Adipose tissue (tissue), 3 donors: ENCODE data around the gene LGI2. TPM values are rescaled to one million over a fixed set of nuclear protein-coding genes. Genes with fewer than 3 reads are reported as not detected.
"Not testable (repeated sequence)": the region's sequence is repeated elsewhere in the genome, so short reads cannot be mapped to it uniquely, and the experiment has no call there.

Source experiments
- H3K27ac ChIP-seq: one replicate; pipeline ENCODE4 v1.5.1; 2013; ENCODE audit warnings: low read depth, low read length
- WGBS, 3 donors: extraction: QIAGEN DNeasy Blood & Tissue Kit; methylation state at CpG; one replicate each; pipeline ENCODE4 v1.1.7; 2013; 5-methylcytosine and 5-hydroxymethylcytosine counted together
- polyA plus RNA-seq, 3 donors: library from polyadenylated mRNA; stranded (reverse); fragments of 200-250 nt; gene quantifications; one replicate each; pipeline ENCODE4 v1.2.3, GENCODE V29; 2013
- donor health status: healthy with polysubstance abuse.
- donor health status: Bipolar disorder and iron deficiency.
- donor health status: healthy.

Gene LGI2
- 1 to 10 TPM in 2 of 3 donors, under 1 TPM in 1; 0.98 to 2.4 (median 1.9) TPM for polyA plus RNA-seq

DNA sequence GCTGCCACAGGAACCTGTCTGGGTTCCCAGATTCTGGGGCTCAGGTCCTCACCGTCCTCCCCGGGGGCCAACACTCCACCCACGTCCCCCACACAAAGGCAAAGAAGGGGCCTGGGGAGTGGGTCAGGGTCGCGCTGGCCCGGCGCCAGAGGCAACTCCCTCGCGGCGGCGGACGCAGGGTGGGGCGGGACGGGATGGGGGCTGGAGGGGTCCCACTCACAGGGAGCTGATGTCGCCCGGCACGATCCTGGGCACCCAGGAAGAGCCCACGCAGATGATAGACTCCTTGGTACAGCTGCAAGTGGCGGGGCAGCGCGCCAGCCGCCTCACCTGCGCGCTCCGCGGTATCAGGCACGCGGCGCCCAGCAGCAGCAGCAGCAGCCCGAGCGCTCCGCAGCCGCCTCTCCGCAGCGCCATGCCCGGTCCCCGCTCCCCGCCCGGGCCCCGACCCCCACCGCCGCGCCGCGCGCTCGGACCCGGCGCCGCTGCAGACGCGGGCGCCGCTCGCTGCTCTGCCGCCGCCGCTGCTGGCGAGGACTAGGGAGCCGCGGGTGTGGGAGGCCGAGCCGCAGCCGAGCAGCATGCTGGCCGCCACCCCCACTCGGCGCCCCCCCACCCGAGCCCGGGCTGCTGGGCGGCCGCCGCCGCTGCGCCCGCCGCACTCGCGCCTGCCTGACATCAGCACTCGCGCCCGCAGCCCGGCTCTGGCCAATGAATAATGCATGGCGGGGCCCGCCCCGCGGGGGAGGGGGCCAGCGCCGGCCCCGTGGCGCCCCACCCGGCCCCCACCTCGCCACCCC lies at the start of gene LGI2:
Gene LGI2, minus strand, starts transcription at position 670 of the 800 bp plus-strand sequence. Its CDS starts 253 bp downstream, at position 417.
- 1% methylated on average over 70 to 92 of the region's 92 CpGs for WGBS, 3 donors
- H3K27ac ChIP-seq, result no peak within 1 kb of the TSS

DNA sequence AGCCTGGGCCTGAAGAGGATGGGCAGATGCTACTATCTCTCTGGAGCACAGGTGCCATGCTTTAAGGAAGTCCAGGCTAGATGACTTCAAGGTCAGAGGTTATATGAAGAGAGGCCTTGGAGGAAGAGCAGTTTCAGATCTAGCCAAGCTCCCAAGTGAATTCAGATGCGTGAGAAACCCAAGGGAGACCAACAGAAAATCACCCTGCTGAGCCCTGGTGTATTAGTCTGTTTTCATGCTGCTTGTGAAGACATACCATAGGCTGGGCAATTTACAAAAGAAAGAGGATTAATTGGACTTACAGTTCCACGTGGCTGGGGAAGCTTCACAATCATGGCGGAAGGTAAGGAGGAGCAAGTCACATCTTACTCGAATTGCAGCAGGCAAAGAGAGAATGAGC lies 47.8 kb upstream of the LGI2 start:
- 91 to 92% (median 91%) methylated on average over 4 of the region's 4 CpGs for WGBS, 3 donors
- H3K27ac ChIP-seq, result no peak overlapping the region

DNA sequence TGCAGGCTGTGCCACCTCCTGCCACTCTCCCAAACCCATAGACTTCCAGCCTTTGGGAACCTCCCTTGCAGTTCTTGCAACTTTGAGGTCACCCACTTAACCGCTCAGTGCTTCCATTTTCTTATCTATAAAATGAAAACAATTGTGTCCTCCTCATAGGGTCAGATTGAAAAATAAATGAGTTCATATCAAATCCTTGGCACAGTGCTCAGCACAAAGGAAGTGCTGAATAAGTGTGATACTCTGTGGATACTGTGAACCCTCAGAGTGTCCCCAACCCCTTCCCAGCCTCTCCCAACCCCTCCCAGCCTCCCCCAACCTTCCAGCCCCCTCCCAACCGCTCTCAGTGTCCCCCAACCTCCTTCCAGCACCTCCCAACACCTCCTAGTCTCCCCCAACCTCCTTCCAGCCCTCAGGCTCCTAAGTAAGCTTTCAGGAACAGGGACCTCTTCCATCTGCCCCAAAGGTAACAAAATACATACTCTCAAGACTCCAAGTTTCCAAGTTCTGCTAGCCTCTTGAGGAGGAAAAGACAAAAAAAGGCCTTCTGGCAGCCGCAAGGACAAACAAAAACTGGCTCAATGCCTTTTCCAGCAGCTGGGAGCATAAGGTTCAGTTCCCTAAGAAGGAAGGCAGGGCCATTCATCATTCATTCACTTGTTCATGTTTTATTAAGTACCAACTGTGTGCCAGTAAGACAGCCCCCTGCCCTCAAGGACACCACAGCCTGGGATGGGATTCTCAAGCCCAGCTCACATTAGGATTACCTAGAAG lies 46.1 kb upstream of the LGI2 start:
- 32 to 77% (median 63%) methylated on average over 3 of the region's 3 CpGs for WGBS, 3 donors
- H3K27ac ChIP-seq, result no peak overlapping the region

DNA sequence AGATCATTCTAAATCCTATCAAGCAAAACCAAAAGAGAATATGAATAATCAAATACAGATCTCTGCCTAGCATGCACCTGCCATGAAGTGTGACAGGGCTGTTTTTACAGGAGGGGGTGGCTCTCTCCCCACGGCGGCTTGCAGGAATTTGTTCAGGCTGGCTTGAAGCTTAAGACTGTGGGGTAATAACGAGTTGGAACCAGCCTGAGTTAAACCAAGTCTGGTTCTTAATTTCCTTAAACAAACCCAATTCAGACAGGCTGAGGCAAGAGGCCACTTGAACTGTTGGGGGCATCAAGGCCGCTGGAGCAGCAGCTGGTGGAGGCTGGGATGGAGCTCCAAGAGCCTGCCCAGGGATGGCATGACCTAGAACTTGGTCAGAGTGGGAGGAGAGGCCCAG lies 45.1 kb upstream of the LGI2 start:
- no peak overlapping the region for H3K27ac ChIP-seq
- 43 to 91% (median 79%) methylated on average over 4 of the region's 4 CpGs for WGBS, 3 donors

DNA sequence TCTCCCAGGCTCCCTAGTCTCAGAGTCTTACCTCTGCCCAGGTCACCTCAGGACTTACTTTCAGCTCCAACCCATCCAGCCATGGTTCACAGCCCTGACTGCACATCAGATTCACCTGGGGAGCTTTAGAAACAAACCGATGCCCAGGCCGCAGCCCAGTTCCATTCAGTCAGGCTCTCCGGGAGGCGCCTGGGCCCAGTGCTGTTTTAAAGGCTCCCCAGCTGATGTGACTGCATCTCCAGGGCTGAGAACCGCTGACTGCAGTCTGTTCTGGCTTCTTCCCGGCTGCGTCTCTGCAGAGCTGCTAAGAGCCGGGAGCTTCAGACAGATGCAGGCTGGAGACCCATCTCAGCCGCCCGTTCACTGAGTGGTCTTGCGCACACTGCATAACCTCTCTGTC lies 44.4 kb upstream of the LGI2 start:
- H3K27ac ChIP-seq, result no peak overlapping the region
- WGBS, 3 donors, result 54 to 94% (median 91%) methylated on average over 11 of the region's 11 CpGs

DNA sequence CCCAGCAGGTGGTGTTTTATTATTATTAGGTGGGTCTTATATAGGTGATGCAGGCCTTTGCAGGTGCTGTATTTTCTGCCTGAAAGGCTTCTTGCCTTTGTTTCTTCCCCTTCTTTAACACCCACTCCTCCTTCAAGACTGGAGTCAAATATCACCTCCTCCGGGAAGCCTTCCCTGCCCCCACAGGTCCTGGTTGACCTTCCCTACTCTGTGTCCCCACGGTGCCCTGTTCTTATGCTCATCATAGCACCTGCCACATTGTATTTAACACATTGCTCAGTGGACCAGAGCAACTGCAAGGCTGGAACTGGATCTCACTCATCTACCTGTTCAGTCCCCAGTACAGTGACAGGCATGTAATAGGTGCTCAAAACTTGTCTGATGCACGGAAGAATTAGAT lies 39.8 kb upstream of the LGI2 start:
- H3K27ac ChIP-seq, result no peak overlapping the region

GRCh38 chr4:25069014-25069413 lies 38.3 kb upstream of the LGI2 start:
- WGBS, 3 donors, result 53 to 92% (median 90%) methylated on average over 3 of the region's 3 CpGs
- H3K27ac ChIP-seq, result no peak overlapping the region

More for the DNA sequence above, 39.8 kb upstream of the LGI2 start:
- WGBS, 3 donors, result 74 to 92% (median 85%) methylated on average over 3 of the region's 3 CpGs

DNA sequence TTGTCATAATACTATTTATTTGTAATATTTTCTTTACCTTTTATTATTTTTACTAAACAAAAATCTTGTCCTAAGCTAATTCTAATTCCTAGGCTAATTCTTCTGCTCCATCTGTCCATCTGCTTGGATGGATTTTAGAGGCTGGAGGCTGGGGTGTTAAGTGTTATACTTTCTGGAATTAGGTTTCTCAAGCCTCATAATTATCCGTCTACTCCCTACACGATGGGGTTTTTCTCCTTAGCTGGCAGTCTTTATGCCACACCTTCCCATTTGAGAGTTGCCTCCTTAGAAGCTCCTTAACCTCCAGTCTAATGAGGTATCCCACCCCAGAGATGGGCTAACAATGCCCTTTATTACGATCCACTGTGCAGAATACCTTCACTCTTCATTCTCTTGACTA lies 37.6 kb upstream of the LGI2 start:
- WGBS, 3 donors, result 87 to 90% (median 88%) methylated on average over 3 of the region's 3 CpGs
- H3K27ac ChIP-seq, result no peak overlapping the region

DNA sequence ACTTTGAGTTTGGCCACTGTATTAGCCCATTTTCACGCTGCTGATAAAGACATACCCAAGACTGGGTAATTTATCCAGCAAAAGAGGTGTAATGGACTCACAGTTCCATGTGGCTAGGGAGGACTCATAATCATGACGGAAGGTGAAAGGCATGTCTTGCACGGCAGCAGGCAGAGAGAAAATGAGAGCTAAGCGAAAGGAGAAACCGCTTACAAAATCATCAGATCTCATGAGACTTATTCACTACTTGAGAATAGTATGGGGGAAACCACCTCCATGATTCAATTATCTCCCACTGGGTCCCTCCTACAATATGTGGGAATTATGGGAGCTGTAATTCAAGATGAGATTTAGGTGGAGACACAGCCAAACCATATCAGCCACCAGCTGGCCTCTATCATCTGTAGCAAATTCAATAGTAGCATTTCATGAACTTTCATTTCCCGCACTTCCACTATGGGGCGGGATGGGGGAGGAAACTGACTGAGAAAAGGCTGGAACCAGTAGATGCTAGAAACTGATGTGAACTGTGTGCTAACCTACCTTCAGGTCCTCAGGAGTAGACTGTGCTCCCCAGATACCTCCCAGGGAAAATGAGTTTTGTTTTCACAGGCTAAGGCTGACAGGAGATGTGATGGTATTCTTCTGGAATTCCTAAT lies 35.3 kb upstream of the LGI2 start:
- 70 to 91% (median 72%) methylated on average over 7 of the region's 7 CpGs for WGBS, 3 donors
- H3K27ac ChIP-seq, result no peak overlapping the region

DNA sequence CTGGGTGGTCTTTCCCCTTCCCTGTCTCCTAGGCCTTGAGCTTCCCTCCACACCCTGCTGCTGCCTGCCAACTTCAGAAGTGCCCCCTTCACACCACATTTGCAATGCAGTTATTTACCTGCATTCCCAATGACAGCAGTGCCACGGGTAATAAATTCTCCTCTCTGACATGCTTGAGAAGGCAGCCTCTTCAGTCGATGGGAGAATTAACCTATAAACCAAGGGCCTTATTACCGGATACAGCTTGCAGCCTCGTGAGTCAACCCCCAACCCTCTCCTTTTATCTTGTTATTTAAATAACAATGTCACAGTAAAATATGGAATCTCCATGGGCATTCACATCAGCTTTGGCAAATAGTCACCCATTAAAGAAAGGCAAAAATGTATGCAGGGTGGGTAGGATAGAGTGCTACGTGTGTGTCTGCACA lies 34.7 kb upstream of the LGI2 start:
- 43 to 55% (median 52%) methylated on average over 5 of the region's 5 CpGs for WGBS, 3 donors
- H3K27ac ChIP-seq, result no peak overlapping the region

GRCh38 chr4:25064447-25064846 lies 33.7 kb upstream of the LGI2 start:
- not testable (repeated sequence) for H3K27ac ChIP-seq
- 92 to 100% (median 96%) methylated on average over 1 of the region's 1 CpG for WGBS, 3 donors

DNA sequence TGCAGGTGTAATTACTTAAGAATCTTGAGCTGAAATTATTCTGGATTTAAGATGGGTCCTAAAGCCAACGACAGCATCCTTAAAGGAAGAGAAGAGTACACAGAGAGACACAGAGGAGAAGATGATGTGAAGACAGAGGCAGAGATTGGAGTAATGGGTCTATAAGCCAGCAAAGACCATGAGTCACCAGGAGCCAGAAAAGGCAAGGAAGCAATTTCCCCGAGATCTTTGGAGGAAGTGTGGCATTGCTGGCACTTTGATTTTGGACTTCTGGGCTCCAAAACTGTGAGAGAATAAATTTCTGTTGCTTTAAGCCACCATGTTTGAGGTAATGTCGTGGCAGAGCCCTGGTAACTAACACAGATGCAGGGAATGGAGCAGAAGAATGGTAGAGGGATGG lies 32.4 kb upstream of the LGI2 start:
- H3K27ac ChIP-seq, result no peak overlapping the region
- 68 to 77% (median 74%) methylated on average over 3 of the region's 3 CpGs for WGBS, 3 donors

GRCh38 chr4:25062098-25062497 lies 31.4 kb upstream of the LGI2 start:
- whole genome bisulfite sequencing, 3 donors, result 97 to 100% (median 100%) methylated on average over 1 of the region's 1 CpG
- H3K27ac ChIP-seq, result no peak overlapping the region

DNA sequence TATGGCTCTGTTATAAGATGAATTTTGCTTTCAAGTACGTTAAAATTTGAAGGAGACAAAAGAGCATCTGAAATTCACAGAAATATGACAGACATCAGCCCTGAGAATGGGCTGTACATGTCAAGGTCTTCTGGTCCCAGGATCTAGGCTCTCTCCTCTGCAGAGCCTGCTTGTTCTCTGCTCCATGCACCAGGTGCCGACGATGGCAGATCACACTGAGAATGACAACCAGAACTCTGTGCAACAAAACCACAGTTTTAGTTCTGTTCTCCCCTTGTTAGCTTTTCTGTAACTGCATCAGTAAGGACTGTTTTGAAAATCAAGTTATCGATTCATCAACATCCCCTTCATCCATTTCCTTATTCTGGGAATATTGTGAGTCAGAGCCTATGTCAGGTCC lies 30.9 kb upstream of the LGI2 start:
- no peak overlapping the region for H3K27ac ChIP-seq
- 91 to 95% (median 92%) methylated on average over 4 of the region's 4 CpGs for WGBS, 3 donors

- WGBS, 3 donors, result 72 to 85% (median 81%) methylated on average over 5 of the region's 5 CpGs
These were observed 30.2 kb upstream of the LGI2 start for GRCh38 chr4:25060963-25061340.

GRCh38 chr4:25060241-25060962 lies 29.7 kb upstream of the LGI2 start:
- WGBS, 3 donors, result 53 to 73% (median 71%) methylated on average over 8 of the region's 8 CpGs
- H3K27ac ChIP-seq, result no peak overlapping the region

More at GRCh38 chr4:25060963-25061340, 30.2 kb upstream of the LGI2 start:
- no peak overlapping the region for H3K27ac ChIP-seq

- no peak overlapping the region for H3K27ac ChIP-seq
- 88 to 94% (median 90%) methylated on average over 2 of the region's 2 CpGs for WGBS, 3 donors
These were observed 29.0 kb upstream of the LGI2 start for GRCh38 chr4:25059791-25060190.

- 91 to 93% (median 92%) methylated on average over 8 of the region's 8 CpGs for WGBS, 3 donors
- H3K27ac ChIP-seq, result no peak overlapping the region
These were observed 28.1 kb upstream of the LGI2 start for GRCh38 chr4:25058796-25059195.
